IPS DF 19.7 (cell line): ENCODE data around the gene LTN1.
"Not testable (repeated sequence)": the region's sequence is repeated elsewhere in the genome, so short reads cannot be mapped to it uniquely, and the experiment has no call there.

Experiments
- DNase-seq: peaks from one replicate; pipeline ENCODE4 v3.0.0-alpha.2; 2013; ENCODE audit warnings: low read depth, low spot score

The LTN1 gene

DNA sequence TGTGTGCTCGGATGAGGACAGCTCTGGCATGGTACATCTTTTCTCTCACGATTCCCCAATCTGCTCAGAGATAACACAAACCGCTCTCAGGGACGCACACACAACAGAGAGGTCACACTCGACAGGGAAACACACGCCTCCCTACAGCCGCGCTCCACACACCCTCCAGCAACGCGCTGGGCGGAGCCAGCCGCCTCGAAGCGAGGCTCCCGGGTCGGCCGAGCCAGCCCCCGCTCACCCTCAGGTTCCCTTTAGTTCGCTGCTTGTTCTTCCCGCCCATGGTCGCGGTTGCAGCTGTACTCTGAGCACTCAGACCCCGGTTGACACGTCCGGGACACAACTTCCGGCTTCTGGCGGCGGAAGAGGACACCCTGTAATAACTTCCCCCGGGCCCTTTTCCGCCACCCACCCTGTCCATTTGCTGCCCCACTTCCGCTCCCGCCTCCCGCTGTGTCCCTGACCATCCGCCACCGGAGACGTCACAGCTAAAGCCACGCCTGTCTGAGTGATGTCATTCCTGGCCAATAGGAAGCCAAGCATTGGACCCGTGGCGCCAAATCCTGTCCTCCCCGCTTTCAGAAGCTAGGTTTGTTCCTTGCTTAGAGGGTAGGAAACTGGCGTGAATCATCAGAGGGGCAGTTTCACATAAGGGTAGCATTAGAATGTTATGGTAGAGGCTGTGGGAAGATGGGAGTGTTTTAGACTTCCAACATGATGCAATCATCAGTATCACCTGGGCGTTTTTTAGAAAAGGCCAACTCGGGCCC, at the start of gene LTN1:
TSS of gene LTN1 (minus strand) at position 352 of the 767 bp plus-strand sequence. CDS start at position 280, 72 bp downstream.
- peak; percentile 87 for DNase-seq

DNA sequence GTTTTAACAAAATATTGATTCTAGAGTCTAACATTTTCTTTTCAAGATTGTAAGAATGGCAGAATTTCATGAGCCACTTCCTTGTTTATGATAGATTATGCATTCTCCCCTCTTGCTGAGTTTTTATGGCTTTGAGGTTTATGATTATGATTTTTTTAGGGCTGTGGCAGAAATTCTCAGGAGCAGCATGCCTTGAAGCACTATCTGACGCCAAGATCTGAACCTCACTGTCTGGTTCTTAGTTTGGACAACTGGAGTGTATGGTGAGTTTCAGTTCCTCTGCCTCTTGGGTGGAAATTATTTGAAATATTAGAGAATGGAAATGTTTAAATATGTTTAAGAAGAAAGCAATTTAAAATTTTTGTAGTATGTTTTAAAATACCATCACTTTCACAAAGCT, 42.0 kb upstream of the LTN1 start:
- DNase-seq = no peak

DNA sequence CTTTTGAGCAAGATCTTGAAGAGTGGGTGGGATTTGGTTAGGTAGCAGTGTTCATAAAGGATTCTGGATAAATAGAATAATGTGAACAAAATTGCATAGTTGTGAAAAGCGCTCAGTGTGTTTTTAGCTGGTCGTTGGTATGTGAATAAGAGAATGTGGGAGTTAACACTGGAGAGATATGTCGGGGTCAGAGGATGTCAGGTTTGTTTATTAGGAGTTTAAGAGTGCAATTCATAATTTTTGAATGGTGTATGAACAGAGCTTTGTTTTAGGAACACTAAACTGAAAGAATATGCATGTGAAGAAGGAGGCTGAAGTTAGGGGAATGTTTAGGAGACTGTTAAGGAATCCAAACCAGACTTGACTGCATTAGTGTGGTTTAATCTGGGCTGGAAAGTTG, 41.2 kb upstream of the LTN1 start:
- no peak for DNase-seq

- DNase-seq = no peak
These were observed 40.6 kb upstream of the LTN1 start for GRCh38 chr21:29033301-29033700.

DNA sequence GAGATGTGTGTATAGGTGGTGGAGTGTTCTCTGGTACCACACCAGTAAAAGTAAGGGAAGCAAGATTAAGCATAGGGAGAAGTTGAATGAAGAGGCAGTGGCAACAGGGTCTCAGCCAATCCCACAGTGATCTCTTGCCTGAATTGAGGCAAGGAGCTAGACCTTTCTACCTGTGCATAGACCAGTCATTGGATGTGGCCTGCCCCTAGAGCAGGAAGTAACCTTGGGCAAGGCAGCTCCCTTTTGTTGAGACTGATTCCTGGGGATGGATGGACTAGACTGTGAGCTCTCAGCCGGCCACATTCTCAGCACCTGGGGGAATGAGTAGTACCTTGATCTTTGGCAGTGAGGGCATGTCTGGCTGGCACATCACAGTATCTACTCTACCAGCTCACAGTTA, 38.2 kb upstream of the LTN1 start:
- DNase-seq = no peak

- DNase-seq = no peak
These were observed 36.8 kb upstream of the LTN1 start for GRCh38 chr21:29029524-29029923.

- no peak for DNase-seq
These were observed 32.6 kb upstream of the LTN1 start for GRCh38 chr21:29025328-29025713.

DNA sequence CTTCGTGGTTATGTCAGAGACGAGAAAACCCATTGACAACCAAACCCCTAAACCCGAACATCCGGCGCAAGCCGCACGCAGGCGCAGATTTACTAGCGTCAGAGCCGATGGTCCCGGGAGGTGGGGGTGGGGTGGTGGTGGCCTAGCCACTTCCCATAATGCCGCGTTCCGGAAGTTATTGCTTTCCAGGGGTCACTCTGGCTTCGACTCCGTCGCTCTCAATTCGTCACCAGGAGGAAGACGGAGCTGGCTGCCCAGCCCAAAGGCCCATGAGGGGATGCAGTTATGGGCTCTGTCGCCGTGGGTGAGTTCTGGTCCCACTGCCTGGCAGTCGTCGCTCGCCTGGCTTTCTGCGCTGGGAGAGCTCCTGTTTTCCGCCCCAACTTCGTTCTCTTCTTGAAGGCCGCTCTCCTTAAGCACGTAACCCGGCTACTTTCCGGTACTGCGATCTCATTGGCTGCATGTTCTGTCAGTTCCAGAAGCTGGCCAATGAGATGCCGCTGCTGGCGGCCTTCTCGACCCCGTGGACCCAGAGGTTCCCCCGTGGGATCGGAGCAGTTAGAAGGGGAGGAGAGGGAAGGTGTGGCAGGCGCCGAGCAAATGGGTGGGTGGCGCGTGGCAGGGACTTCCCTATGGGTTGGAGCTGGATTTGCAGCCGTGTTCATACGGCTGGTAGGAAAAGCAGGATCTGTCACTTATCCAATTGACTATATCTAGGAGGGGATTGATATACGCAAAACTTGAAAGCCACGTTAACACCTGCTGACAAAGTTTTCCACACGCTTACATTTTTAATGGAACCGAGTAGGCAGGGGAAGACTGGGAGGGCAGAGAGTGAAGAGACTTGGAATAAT, 32.0 kb upstream of the LTN1 start, which contains the start of gene USP16:
TSS of gene USP16 (plus strand) at position 195 of the 854 bp plus-strand sequence. CDS start 3,246 bp downstream, outside the sequence.
- DNase-seq = peak; percentile 88

DNA sequence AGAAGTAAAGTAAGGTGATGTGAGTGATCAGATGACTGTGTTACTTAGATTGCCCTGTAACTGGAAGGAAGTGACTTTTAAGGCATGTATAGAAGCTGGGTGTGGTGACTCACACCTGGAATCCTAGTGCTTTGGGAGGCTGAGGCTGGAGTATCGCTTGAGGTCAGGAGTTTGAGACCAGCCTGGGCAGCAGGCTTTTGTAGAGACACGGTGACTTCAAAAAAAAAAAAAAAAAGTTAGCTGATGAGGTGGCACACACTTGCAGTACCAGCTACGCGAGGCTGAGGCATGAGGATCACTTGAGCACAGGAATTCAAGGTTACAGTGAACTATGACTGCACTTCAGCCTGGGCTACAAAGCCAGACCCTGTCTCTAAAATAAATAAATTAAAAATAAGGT, 29.5 kb upstream of the LTN1 start:
- no peak for DNase-seq

GRCh38 chr21:29018540-29018939, 25.9 kb upstream of the LTN1 start:
- no peak for DNase-seq

DNA sequence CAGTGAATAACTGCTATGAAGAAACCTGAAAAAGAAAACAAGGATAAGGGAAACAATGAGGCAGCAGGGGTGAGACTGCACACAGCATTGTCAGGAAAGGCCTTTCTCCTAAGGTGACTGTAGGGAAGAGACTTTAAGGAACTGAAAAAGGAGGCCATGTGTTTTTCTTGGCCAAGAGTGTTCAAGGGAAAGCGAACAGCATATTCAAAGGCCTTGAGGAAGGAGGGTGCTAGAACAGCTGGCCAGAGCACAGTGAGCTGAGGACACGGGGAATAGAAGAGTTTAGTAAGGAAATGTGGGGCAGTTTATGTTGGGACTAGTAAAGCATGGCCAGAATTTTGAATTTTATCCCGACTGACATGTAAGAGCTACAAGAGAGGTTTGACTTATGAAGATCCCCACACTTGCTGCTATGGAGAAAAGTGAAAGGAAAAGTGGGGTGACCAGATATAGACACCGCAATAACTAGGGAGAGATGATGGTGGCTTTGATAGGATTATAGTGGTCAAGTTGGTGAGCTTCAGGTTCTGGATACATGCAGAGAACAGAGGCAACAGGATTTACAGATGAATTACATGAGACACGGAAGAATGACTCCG, 25.1 kb upstream of the LTN1 start:
- no peak for DNase-seq

DNA sequence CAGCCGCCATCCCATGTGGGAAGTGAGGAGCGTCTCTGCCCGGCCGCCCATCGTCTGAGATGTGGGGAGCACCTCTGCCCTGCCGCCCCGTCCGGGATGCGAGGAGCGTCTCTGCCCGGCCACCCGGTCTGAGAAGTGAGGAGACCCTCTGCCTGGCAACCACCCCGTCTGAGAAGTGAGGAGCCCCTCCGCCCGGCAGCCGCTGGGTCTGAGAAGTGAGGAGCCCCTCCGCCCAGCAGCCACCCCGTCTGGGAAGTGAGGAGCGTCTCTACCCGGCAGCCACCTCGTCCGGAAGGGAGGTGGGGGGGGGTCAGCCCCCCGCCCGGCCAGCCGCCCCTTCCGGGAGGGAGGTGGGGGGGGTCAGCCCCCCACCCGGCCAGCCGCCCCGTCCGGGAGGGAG, 18.6 kb upstream of the LTN1 start:
- DNase-seq = not testable (repeated sequence)

- DNase-seq = no peak
These were observed 15.7 kb upstream of the LTN1 start for GRCh38 chr21:29008367-29008766.

- DNase-seq = no peak
These were observed 15.1 kb upstream of the LTN1 start for GRCh38 chr21:29007810-29008209.

DNA sequence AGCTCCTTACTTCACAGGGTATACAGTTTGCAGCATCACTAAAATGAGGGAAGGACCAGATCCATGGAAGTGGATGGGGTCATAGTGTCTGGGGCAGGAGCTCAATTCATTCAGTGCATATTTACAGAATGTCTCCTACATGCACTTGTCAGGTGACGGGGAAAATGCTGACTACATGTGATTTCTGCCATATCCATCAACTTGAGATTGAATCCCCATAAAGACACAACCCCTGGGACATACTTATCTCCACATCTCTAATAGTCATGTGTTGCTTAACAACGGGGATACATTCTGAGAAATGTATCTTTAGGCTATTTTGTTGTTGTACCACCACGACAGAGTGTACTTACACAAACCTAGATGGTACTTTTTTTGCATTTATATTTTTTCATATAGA, 14.5 kb upstream of the LTN1 start:
- no peak for DNase-seq

DNA sequence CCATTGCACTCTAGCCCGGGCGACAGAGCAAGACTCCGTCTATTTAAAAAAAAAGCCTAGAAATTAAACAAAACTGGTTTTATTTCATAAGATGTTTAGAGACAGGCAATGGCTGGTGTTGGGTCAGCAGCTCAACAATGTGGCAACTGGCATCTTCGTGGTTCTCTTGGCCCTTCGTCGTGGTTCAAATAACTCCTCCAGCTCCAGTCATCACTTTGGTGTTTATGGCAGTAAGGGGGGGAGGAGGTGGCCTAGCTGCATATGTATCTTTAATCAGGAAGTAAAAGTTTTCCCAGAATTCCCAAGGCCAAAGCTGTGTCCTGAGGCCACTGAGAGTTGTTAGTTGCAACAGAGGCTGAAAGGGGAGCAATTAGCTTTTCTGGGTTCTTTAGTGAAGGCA, 13.0 kb upstream of the LTN1 start:
- DNase-seq = no peak

- DNase-seq = peak; percentile 94
These were observed 9.9 kb upstream of the LTN1 start for GRCh38 chr21:29002442-29003144.

DNA sequence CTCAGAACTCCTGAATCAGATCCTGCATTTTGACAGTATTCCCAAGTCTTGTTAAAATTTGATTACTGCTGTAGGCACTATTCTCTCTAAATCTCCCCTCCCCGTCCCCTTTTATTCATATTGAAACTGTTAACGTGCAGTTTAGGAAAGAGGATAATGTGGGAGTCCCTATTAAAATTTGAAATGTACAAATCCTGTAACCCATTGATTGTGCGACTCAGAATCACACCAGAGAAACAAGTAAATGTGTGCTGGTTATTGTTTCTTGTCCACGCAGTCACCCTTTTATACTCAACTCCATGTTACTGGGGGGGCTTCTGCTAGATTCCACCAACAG, 584 bp upstream of the LTN1 start:
- no peak for DNase-seq

- DNase-seq = no peak
These were observed 684 bp downstream of the LTN1 start for GRCh38 chr21:28991861-28992525.

- not testable (repeated sequence) for DNase-seq
These were observed 4.5 kb downstream of the LTN1 start for GRCh38 chr21:28988146-28988545.

- no peak for DNase-seq
These were observed 6.0 kb downstream of the LTN1 start for GRCh38 chr21:28986677-28987076.
